Peyer's patch (tissue), 4 donors: ENCODE results near the gene NDUFA5.
A peak's percentile ranks its signal among the peaks of the same experiment; 100 is the strongest.

Experiments used
- POLR2A ChIP-seq, 2 donors: fragments of 450-650 bp; IDR thresholded peaks; one replicate each; pipeline ENCODE4 v1.5.1; 2017; ENCODE audit warnings: antibody characterized with exemption in 2 of 2, mild to moderate bottlenecking in 2 of 2, moderate library complexity in 2 of 2
- TF ChIP-seq, protein P1 (sequence below), 6 experiments: fragments of 450-650 bp in 4 of 6; fragments of 200-600 bp in 2 of 6; sonication (generic) in 1 of 6; IDR thresholded peaks; one replicate each; pipeline ENCODE4 v1.5.1; 2017 to 2019; ENCODE audit warnings: antibody characterized with exemption in 6 of 6, mild to moderate bottlenecking in 3 of 6, moderate library complexity in 1 of 6

DNA sequence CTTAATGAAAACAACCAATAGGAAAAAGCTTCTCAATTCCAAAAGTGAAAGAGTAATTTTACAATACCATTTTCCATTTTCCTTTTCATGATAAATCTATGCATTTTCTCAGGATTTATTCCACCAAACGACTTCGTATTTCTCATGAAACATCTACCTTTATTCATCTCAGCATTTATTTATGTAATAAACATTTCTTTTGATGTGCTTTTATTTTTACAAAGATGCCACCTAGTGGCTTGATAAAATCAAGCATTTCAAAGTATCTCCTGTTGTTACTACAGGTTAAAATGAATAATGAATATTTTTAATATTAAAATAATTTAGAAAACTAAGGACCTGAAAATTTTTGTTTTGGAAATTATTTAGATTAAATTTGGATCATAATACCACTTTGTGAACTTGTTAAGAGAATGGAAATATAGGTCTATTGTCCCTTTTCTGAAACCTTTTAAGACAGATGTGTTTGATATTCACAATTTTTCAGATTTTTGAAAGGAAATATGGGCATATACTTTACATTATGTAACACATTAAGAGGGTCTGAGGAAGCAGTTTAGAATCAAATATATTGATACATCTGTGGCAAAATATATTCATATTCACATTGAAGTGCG, 20.5 kb downstream of the NDUFA5 start:
- TF ChIP-seq, protein P1, sequence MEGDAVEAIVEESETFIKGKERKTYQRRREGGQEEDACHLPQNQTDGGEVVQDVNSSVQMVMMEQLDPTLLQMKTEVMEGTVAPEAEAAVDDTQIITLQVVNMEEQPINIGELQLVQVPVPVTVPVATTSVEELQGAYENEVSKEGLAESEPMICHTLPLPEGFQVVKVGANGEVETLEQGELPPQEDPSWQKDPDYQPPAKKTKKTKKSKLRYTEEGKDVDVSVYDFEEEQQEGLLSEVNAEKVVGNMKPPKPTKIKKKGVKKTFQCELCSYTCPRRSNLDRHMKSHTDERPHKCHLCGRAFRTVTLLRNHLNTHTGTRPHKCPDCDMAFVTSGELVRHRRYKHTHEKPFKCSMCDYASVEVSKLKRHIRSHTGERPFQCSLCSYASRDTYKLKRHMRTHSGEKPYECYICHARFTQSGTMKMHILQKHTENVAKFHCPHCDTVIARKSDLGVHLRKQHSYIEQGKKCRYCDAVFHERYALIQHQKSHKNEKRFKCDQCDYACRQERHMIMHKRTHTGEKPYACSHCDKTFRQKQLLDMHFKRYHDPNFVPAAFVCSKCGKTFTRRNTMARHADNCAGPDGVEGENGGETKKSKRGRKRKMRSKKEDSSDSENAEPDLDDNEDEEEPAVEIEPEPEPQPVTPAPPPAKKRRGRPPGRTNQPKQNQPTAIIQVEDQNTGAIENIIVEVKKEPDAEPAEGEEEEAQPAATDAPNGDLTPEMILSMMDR (IDR thresholded peaks at IDR 0.05), result peak in 5 of 6 experiments; percentile 22 to 55 (median 46)
- no peak for TF ChIP-seq POLR2A (IDR thresholded peaks at IDR 0.05)
